Superior temporal gyrus (tissue), 1 donor: Measurements from ENCODE around the gene MCRIP1.

Source experiments
- DNase-seq: peaks from one replicate; pipeline ENCODE4 v3.0.0-alpha.2; 2016; ENCODE audit errors: extremely low spot score

Gene MCRIP1

DNA sequence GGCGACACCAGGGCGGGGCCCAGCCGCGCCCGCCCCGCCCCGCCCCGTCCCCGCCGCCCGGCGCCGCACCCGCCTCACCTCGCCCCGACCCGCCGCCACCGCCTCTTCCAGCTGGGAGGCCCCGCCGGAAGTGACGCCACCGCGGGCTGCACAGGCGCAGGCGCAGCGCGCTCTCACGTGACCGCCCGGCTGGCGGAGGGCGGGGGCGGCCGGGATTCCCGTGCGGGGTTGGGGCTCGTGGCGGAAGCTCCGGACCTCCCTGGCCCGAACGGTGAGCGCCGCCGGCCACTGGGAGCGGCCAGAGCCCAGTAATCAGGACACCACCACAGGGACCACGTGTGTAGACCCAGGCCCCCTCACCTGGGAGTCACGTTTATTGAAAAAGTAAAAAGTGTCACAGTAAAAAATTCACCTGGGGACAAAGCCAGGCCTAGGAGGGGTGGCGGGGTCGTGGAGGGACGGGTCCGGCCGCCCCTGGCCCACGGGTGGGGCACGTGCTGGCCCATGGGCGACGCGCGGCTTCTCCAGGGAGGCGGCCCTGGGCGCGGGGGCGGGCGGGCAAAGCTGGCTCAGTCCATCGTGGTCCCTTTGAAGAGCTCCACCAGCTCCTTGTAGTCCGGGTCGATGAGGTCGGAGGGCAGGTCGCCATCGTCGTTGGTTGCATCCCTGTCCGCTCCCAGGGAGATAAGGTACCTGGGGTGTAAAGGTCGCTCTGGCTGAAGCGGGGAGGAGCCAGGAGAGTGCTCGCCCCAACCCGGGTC, at the start of gene MCRIP1:
Gene MCRIP1, minus strand, starts transcription at position 132 of the 761 bp plus-strand sequence. CDS start 8,785 bp downstream, outside the sequence.
- DNase-seq = peak; percentile 88

DNA sequence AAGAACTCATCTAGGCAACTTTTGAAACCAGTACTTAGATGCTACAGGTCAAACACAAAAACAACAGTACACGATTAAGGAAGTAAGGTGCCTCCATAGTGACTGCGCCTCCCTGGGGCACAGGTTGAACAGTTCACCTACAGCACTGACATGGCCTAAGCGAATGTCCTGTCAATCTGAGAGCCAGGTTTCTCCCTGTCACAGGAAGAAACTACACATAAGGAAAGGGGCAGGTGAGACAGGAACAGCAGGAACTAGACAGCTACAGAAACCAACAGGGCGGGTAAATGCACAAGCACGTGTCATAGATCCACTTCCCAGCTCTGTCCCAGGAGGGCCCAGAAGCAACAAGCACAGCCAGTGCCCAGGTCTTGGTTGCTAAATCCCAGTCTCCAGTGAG, 46.0 kb upstream of the MCRIP1 start:
- no peak for DNase-seq

GRCh38 chr17:81878294-81878693, 45.2 kb upstream of the MCRIP1 start:
- DNase-seq = no peak

DNA sequence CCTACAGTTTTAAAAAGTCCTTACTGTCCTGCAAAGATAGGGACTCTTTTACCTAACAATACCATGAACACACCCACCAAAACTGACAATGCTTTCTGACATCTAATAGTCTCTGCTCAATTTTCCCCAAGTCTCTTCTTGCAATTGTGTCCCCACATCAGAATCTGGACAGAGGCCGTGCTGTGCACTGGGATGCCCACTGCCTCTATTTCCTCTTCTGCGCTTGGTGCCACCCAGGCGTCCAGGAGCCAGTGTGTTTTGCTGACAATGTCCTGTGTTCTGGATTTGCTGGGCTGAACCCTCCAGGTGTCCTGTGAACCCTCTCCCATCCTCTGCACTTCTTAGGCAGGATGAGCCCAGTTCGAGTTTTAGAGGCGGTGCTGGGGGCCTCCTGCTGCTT, 44.5 kb upstream of the MCRIP1 start:
- no peak for DNase-seq

- peak; percentile 83 for DNase-seq
These were observed 38.5 kb upstream of the MCRIP1 start for GRCh38 chr17:81871387-81872230.

GRCh38 chr17:81870981-81871386, 37.9 kb upstream of the MCRIP1 start, which contains the start of gene ARHGDIA:
Gene ARHGDIA, minus strand, starts transcription at chr17:81871337. Its CDS starts 1,407 bp downstream, at chr17:81869930.
- no peak for DNase-seq

DNA sequence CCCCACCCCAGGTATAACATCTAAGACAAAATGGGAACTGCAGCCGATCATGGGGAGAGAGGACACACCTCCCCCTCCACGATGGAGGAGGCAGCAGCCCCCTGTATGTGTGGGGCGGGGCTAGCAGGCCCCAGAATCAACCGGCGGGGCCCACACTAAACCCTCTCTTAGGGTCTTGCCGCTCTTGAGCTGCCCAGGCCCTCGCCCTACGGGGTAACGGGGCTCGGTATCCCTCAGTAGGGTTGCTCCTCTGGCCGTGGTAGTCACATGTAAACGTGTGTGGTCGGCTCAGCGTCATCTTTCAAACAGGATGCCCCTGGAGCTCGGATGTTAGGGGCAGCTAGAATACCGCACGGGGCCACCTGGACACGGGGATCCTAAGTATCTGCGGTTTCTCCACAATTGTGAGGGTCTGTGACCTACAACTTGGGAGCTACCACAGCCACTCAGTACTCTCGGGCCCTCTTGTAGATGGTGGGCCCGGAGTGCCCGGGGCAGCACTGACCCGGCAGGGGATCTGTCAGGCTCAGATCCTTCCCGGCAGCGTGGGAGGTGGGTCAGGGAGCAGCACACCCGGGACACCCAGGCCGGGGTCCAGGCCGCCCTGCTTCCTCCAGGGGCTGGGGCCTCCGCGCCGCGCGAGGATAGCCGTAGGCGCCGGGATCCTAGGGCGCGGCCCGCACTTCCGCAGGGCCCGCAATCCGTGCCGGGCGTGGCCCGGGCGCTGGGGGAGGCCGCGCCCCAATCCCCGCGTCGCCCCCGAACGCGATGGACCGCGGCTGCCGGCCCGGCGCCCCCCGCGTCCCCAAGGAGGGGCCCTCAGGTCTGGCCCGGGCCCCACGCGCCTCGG, 37.3 kb upstream of the MCRIP1 start:
- DNase-seq = peak; percentile 10

DNA sequence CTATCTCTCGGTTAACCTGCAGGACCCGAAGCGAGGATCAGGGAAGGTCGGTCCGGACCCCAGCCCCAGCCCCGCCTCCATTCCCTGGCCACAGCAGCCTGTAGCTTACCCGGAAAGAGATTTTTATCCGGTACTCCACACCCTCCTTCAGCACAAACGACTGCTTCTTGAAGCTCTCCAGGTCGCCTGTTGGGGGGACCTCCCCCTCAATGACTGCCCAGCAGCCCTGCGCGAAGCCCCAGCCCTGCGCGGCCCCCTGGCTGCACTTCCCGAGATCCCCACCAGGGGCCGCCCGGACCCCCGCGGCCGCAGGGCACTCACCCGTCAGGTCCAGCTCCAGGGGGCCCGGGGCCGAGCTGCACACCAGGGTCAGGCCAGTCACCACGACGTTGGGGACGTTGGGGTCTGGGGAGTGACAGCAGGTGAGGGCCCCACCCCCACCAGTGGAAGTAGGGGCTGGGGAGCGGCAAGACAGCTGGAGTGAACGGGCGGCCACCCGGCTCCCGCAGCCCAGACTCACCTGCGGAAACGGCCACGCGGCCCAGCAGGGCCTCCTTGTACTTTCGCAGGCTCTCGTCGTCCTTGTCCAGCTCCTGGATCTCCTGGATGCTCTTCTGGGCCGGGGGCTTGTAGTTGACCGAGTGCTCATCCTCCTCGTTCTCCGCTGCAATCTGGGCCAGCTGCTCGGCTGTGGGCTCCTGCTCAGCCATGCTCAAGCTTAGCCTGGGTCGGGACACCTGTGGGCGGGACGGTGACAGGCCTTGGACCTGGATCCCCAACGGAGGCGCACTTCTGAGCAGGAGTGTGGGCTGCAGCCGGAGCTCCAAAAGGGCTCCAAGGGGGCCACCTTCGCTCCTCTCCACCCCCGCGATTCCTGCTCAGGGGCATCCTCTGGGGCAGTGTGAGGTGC, 36.4 kb upstream of the MCRIP1 start:
- no peak for DNase-seq

- DNase-seq = no peak
These were observed 35.7 kb upstream of the MCRIP1 start for GRCh38 chr17:81868674-81869220.

DNA sequence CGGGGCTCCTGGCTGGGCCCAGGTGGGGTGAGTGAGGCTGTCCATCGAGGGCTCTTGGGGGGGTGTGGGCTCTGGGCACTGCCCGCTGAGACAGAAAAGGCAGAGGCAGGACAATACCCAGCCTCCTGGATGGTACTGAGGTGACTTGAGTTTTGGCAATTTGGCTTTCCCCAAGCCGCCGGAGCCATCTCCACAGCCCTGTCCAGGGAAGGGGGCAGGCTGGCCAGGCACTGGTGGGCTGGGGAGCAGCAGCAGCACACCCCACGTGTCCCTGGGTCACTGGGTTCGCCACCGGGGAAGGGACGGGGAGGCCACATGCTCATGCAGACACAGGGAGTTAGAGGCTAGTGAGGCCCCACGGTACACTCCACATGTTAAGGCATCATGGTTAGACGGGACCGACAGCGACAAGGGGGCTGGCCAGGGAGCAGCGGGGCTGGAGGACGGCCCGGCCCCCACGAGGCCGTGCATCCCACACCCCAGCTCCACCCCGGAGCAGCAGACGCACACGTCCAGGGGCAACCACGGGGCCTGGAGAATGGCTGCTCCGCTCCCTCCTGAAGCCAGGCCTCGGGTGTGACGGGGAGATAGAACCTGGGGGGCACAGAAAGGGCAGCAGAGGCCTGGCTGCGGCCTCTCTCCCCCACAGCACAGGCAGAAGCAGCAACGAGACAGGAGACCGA, 35.0 kb upstream of the MCRIP1 start:
- DNase-seq = no peak

- no peak for DNase-seq
These were observed 34.3 kb upstream of the MCRIP1 start for GRCh38 chr17:81867170-81867990.

GRCh38 chr17:81866440-81867169, 33.5 kb upstream of the MCRIP1 start:
- no peak for DNase-seq

- DNase-seq = no peak
These were observed 32.8 kb upstream of the MCRIP1 start for GRCh38 chr17:81865733-81866439.

GRCh38 chr17:81865358-81865732, 32.3 kb upstream of the MCRIP1 start:
- no peak for DNase-seq

- DNase-seq = no peak
These were observed 31.0 kb upstream of the MCRIP1 start for GRCh38 chr17:81863833-81864768.

DNA sequence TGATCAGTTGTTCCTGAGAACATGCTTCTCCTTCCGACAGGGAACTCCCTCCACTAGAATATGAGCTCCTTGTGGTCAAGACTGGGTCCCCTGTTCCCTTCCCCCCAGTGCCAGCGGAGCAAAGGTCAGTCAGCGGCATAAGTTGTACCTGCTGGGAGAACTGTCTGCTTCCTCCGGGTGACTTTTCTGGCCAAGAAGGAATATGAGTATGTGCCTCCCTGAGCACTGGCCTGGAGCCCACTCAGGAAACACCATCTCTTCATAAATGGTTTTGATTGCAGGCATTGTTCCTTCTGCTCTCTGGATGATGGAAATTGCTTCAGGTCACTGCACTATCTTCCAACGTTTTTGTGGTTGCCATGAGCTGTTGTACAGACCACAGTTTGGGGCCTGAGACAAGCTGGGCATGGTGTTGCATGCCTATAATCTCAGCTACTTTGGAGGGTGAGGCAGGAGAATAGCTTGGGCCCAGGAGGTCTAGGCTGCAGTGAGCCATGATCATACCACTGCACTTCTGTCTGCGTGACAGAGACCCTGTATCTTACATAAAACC, 30.1 kb upstream of the MCRIP1 start:
- DNase-seq = no peak
